GM19351 (cell line): ENCODE measurements around the gene PLK3.
"Not testable (repeated sequence)": the region's sequence is repeated elsewhere in the genome, so short reads cannot be mapped to it uniquely, and the experiment has no call there.

Experiments
- ATAC-seq: cut with Tn5 transposase; IDR thresholded peaks from one replicate; pipeline ENCODE4 v1.9.1; 2021; ENCODE audit warnings: mild to moderate bottlenecking, moderate library complexity; ENCODE audit not compliant: unreplicated experiment

The PLK3 gene

GRCh38 chr1:44799770-44800584 lies at the start of gene PLK3:
Gene PLK3, plus strand, starts transcription at chr1:44800377. Its CDS starts 87 bp downstream, at chr1:44800464.
- peak; percentile 82 for ATAC-seq

GRCh38 chr1:44757420-44757819 lies 42.8 kb upstream of the PLK3 start:
- no peak for ATAC-seq

GRCh38 chr1:44759077-44759476 lies 41.1 kb upstream of the PLK3 start:
- no peak for ATAC-seq

GRCh38 chr1:44760876-44761275 lies 39.3 kb upstream of the PLK3 start:
- ATAC-seq: no peak

- ATAC-seq: not testable (repeated sequence)
Measured at GRCh38 chr1:44766421-44766820, 33.8 kb upstream of the PLK3 start.

- ATAC-seq: peak; percentile 82
Measured at GRCh38 chr1:44775078-44775929, 24.9 kb upstream of the PLK3 start, which contains the start of gene RPS8. Gene RPS8, plus strand, starts transcription at chr1:44775540. Its CDS starts 57 bp downstream, at chr1:44775597.

- peak; percentile 16 for ATAC-seq
Measured at GRCh38 chr1:44775930-44776729, 24.0 kb upstream of the PLK3 start.

- no peak for ATAC-seq
Measured at GRCh38 chr1:44776730-44777068, 23.5 kb upstream of the PLK3 start.

- no peak for ATAC-seq
Measured at GRCh38 chr1:44777547-44777946, 22.6 kb upstream of the PLK3 start.

- no peak for ATAC-seq
Measured at GRCh38 chr1:44777969-44778635, 22.1 kb upstream of the PLK3 start.

- no peak for ATAC-seq
Measured at GRCh38 chr1:44778705-44779576, 21.2 kb upstream of the PLK3 start.

- no peak for ATAC-seq
Measured at GRCh38 chr1:44780583-44781121, 19.5 kb upstream of the PLK3 start.

- no peak for ATAC-seq
Measured at GRCh38 chr1:44783697-44784093, 16.5 kb upstream of the PLK3 start.

GRCh38 chr1:44784094-44785028 lies 15.8 kb upstream of the PLK3 start:
- ATAC-seq: no peak

GRCh38 chr1:44785029-44785380 lies 15.2 kb upstream of the PLK3 start:
- no peak for ATAC-seq

GRCh38 chr1:44785501-44786137 lies 14.6 kb upstream of the PLK3 start:
- no peak for ATAC-seq

GRCh38 chr1:44786138-44786840 lies 13.9 kb upstream of the PLK3 start:
- peak; percentile 70 for ATAC-seq
